Parathyroid adenoma (tissue), 2 donors: Measurements from ENCODE around the gene CHRNA7.

Experiments used
- H2AFZ ChIP-seq: fragments of 300-600 bp; sonication (generic); one replicate; pipeline ENCODE4 v1.7.0; 2017; ENCODE audit warnings: antibody characterized with exemption, mild to moderate bottlenecking
- H3K27ac ChIP-seq: fragments of 300-600 bp; sonication (generic); one replicate; pipeline ENCODE4 v1.7.0; 2017
- H3K27me3 ChIP-seq: fragments of 300-600 bp; sonication (generic); one replicate; pipeline ENCODE4 v1.7.0; 2017; ENCODE audit warnings: low read length; ENCODE audit not compliant: control insufficient read depth, insufficient read depth
- H3K36me3 ChIP-seq: fragments of 300-600 bp; sonication (generic); one replicate; pipeline ENCODE4 v1.7.0; 2017; ENCODE audit warnings: low read length; ENCODE audit not compliant: control insufficient read depth, insufficient read depth
- H3K4me1 ChIP-seq: fragments of 300-600 bp; sonication (generic); one replicate; pipeline ENCODE4 v1.7.0; 2017; ENCODE audit warnings: control low read depth
- H3K4me2 ChIP-seq: fragments of 300-600 bp; sonication (generic); one replicate; pipeline ENCODE4 v1.7.0; 2017; ENCODE audit warnings: low read length
- H3K4me3 ChIP-seq: fragments of 300-600 bp; sonication (generic); one replicate; pipeline ENCODE4 v1.7.0; 2017; ENCODE audit warnings: low read depth, low read length
- H3K79me2 ChIP-seq: fragments of 300-600 bp; sonication (generic); one replicate; pipeline ENCODE4 v1.7.0; 2017; ENCODE audit warnings: control low read depth
- H3K9ac ChIP-seq: fragments of 300-600 bp; sonication (generic); one replicate; pipeline ENCODE4 v1.7.0; 2017; ENCODE audit warnings: mild to moderate bottlenecking
- H3K9me3 ChIP-seq: fragments of 300-600 bp; sonication (generic); one replicate; pipeline ENCODE4 v1.7.0; 2017; ENCODE audit warnings: low read length; ENCODE audit not compliant: control insufficient read depth
- TF ChIP-seq, protein P1 (sequence below): fragments of 300-600 bp; sonication (generic); IDR thresholded peaks from one replicate; pipeline ENCODE4 v1.7.0; 2017; ENCODE audit warnings: antibody characterized with exemption, mild to moderate bottlenecking
- donor health status: primary hyperparathyroidism.

The CHRNA7 gene

GRCh38 chr15:32113224-32113623 lies 82.9 kb downstream of the CHRNA7 start:
- Histone ChIP-seq H3K9me3 (no peaks in the 10 kb centered on the region), H3K36me3 (no peaks in the 10 kb centered on the region), H3K79me2 (no peaks in the 10 kb centered on the region), H3K4me2 (no peak overlapping the region), H3K27me3 (no peaks in the 10 kb centered on the region), H3K4me1 (no peaks in the 10 kb centered on the region), H3K27ac (no peak overlapping the region), H3K9ac (no peak overlapping the region), H2AFZ (no peak overlapping the region), H3K4me3 (no peak overlapping the region)
- TF ChIP-seq, protein P1, sequence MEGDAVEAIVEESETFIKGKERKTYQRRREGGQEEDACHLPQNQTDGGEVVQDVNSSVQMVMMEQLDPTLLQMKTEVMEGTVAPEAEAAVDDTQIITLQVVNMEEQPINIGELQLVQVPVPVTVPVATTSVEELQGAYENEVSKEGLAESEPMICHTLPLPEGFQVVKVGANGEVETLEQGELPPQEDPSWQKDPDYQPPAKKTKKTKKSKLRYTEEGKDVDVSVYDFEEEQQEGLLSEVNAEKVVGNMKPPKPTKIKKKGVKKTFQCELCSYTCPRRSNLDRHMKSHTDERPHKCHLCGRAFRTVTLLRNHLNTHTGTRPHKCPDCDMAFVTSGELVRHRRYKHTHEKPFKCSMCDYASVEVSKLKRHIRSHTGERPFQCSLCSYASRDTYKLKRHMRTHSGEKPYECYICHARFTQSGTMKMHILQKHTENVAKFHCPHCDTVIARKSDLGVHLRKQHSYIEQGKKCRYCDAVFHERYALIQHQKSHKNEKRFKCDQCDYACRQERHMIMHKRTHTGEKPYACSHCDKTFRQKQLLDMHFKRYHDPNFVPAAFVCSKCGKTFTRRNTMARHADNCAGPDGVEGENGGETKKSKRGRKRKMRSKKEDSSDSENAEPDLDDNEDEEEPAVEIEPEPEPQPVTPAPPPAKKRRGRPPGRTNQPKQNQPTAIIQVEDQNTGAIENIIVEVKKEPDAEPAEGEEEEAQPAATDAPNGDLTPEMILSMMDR: no peak

GRCh38 chr15:32117122-32117521 lies 86.8 kb downstream of the CHRNA7 start:
- no peaks in the 10 kb centered on the region for H3K9me3 ChIP-seq
- no peaks in the 10 kb centered on the region for H3K27me3 ChIP-seq
- no peaks in the 10 kb centered on the region for H3K4me1 ChIP-seq
- TF ChIP-seq, protein P1: no peak
- no peak overlapping the region for H3K27ac ChIP-seq
- H3K4me2 ChIP-seq: no peak overlapping the region
- H3K79me2 ChIP-seq: no peaks in the 10 kb centered on the region
- no peaks in the 10 kb centered on the region for H3K36me3 ChIP-seq
- no peak overlapping the region for H2AFZ ChIP-seq
- H3K4me3 ChIP-seq: no peak overlapping the region
- H3K9ac ChIP-seq: no peak overlapping the region

- no peaks in the 10 kb centered on the region for H3K79me2 ChIP-seq
Observed at GRCh38 chr15:32119286-32119685, 89.0 kb downstream of the CHRNA7 start.

DNA sequence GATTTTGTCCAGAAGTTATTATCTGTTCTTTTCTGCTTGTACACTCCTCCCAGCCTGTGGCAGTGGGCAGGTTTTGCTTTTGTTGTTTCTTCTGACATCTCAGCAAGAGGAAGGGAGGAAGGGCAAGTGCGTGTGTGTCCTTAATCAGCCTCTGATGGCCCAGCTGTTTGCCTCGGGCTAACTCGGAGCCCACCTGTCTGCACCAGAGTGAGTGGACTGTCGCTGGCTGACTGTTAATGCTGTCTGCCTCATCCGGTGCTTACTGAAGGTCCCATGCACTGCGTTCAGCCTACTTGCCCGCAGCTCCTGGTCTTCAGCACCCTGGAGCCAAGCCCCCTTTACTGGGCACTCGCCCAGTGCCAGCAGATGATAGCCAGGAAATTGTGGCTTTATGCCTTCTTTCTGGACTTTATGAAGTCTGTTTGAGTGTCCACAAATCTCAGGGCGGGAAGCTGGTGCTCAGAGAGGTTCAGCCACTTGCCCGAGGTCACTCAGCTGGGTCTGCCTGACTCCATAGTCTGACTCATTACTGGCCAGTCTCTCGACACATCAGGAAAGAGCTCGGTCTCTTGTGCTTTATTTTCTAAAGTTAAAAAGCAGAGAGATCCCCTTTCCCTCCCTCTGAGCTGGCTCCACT lies 89.5 kb downstream of the CHRNA7 start:
- Histone ChIP-seq H3K27me3 (no peaks in the 10 kb centered on the region), H2AFZ (no peak overlapping the region), H3K4me2 (no peak overlapping the region), H3K9me3 (no peaks in the 10 kb centered on the region), H3K36me3 (no peaks in the 10 kb centered on the region), H3K4me3 (no peak overlapping the region), H3K79me2 (no peaks in the 10 kb centered on the region), H3K9ac (no peak overlapping the region), H3K27ac (no peak overlapping the region), H3K4me1 (no peaks in the 10 kb centered on the region)
- TF ChIP-seq, protein P1: no peak

More at GRCh38 chr15:32119286-32119685, 89.0 kb downstream of the CHRNA7 start:
- no peak overlapping the region for H3K27ac ChIP-seq
- H3K4me2 ChIP-seq: no peak overlapping the region
- no peak overlapping the region for H3K4me3 ChIP-seq
- no peaks in the 10 kb centered on the region for H3K36me3 ChIP-seq
- TF ChIP-seq, protein P1: no peak
- no peaks in the 10 kb centered on the region for H3K27me3 ChIP-seq
- no peaks in the 10 kb centered on the region for H3K9me3 ChIP-seq
- no peak overlapping the region for H3K9ac ChIP-seq
- no peaks in the 10 kb centered on the region for H3K4me1 ChIP-seq
- no peak overlapping the region for H2AFZ ChIP-seq
